HCT116 (cell line): ENCODE data around the gene SCARF1. TPM values are rescaled to one million over a fixed set of nuclear protein-coding genes. Genes with fewer than 3 reads are reported as not detected.
A peak's percentile ranks its signal among the peaks of the same experiment; 100 is the strongest.

Experiments used
- ATAC-seq: fragments of 200-7000 bp; cut with Tn5 transposase; 2 replicates; pipeline ENCODE4 v1.9.1; 2020; ENCODE audit warnings: mild to moderate bottlenecking, moderate library complexity
- BruUV-seq: library from RNA; stranded (reverse); fragments of 400-500 nt; replicated peaks from 2 replicates; lab custom pipeline; 2021; lab: Mats Ljungman, UMichigan
- CTCF ChIA-PET: fragments of 300-600 bp; sonication (Branson Sonifier 250); formaldehyde crosslinking; loops from one replicate; lab custom pipeline; 2021; ENCODE audit warnings: antibody characterized with exemption; lab: Charles Lee
- POLR2A ChIA-PET: fragments of 300-600, 350-600 bp; sonication (Branson Sonifier 250); formaldehyde crosslinking; loops from one replicate; lab custom pipeline; 2021; ENCODE audit warnings: antibody characterized with exemption; lab: Charles Lee
- RAD21 ChIA-PET, 2 experiments: fragments of 300-600 bp; sonication (Branson Sonifier 250); formaldehyde crosslinking; loops; one replicate each; lab custom pipeline; 2023; ENCODE audit warnings: low total read pairs in 2 of 2; ENCODE audit not compliant: uncharacterized antibody in 2 of 2, unreplicated experiment in 2 of 2, low non-redundant PET in 1 of 2; lab: Charles Lee
- DNase-seq: peaks from one replicate; pipeline ENCODE4 v3.0.0-alpha.2; 2010; ENCODE audit warnings: low read depth, low spot score
- H2AFZ ChIP-seq: fragments of 200-600 bp; shearing (Covaris generic), sonication (generic); 2 replicates; pipeline ENCODE4 v1.6.1; 2017; ENCODE audit warnings: low read depth, mixed run types, mixed read lengths, antibody characterized with exemption, low read length; ENCODE audit not compliant: poor library complexity, severe bottlenecking
- H3K27ac ChIP-seq: 2 replicates; pipeline ENCODE4 v1.5.1; 2012; ENCODE audit warnings: low read depth, low read length
- H3K27me3 ChIP-seq: fragments of 200-600 bp; sonication (generic); 2 replicates; pipeline ENCODE4 v1.6.1; 2016; ENCODE audit warnings: mixed run types, low read length, mixed read lengths; ENCODE audit not compliant: insufficient read depth
- H3K36me3 ChIP-seq, 2 experiments: fragments of 200-500 bp in 1 of 2; fragments of 200-600 bp in 1 of 2; sonication (Bioruptor generic) in 1 of 2; sonication (generic) in 1 of 2; 2 replicates each; pipeline versions ENCODE4 v1.5.1 to v1.6.1; 2014 to 2016; ENCODE audit warnings: low read length in 2 of 2, inconsistent platforms in 1 of 2, mixed read lengths in 1 of 2, mixed run types in 1 of 2; ENCODE audit not compliant: insufficient read depth in 2 of 2, control insufficient read depth in 1 of 2
- H3K4me1 ChIP-seq, 2 experiments: fragments of 200-600 bp in 1 of 2; sonication (generic) in 1 of 2; 2 replicates each; pipeline versions ENCODE4 v1.5.1 to v1.6.1; 2012 to 2017; ENCODE audit warnings: low read length in 2 of 2, inconsistent platforms in 1 of 2, mild to moderate bottlenecking in 1 of 2, mixed read lengths in 1 of 2, mixed run types in 1 of 2, moderate library complexity in 1 of 2; ENCODE audit not compliant: insufficient read depth in 2 of 2, control insufficient read depth in 1 of 2
- H3K4me2 ChIP-seq: fragments of 200-600 bp; sonication (generic); 2 replicates; pipeline ENCODE4 v1.6.1; 2017; ENCODE audit warnings: mixed run types, low read length, mixed read lengths
- H3K4me3 ChIP-seq, 2 experiments: fragments of 200-600 bp in 1 of 2; sonication (generic) in 1 of 2; replicated peaks in 1 of 2; 2 replicates each; pipeline ENCODE4 v1.5.1; 2011 to 2016; ENCODE audit warnings: low read length in 2 of 2, control low read depth in 1 of 2, low read depth in 1 of 2, mild to moderate bottlenecking in 1 of 2, mixed read lengths in 1 of 2, mixed run types in 1 of 2
- H3K79me2 ChIP-seq: fragments of 200-600 bp; sonication (generic); 2 replicates; pipeline ENCODE4 v1.6.1; 2017; ENCODE audit warnings: mild to moderate bottlenecking, mixed run types, low read length, moderate library complexity, mixed read lengths; ENCODE audit not compliant: insufficient read depth
- H3K9ac ChIP-seq: fragments of 200-600 bp; sonication (generic); 2 replicates; pipeline ENCODE4 v1.6.1; 2016; ENCODE audit warnings: low read length, mixed read lengths
- H3K9me2 ChIP-seq: fragments of 200-600 bp; sonication (generic), shearing (Covaris generic); 2 replicates; pipeline ENCODE4 v1.6.1; 2017; ENCODE audit warnings: mixed run types, mild to moderate bottlenecking, moderate library complexity; ENCODE audit not compliant: insufficient read depth
- H3K9me3 ChIP-seq, 2 experiments: fragments of 200-500 bp in 1 of 2; fragments of 200-600 bp in 1 of 2; sonication (Bioruptor generic) in 1 of 2; sonication (generic) in 1 of 2; 2 replicates each; pipeline ENCODE4 v1.6.1; 2014 to 2017; ENCODE audit warnings: low read length in 2 of 2, mixed read lengths in 2 of 2, inconsistent platforms in 1 of 2, low read depth in 1 of 2, mild to moderate bottlenecking in 1 of 2, mixed run types in 1 of 2, moderate library complexity in 1 of 2; ENCODE audit not compliant: control insufficient read depth in 1 of 2, insufficient read depth in 1 of 2
- H4K20me1 ChIP-seq: fragments of 200-600 bp; sonication (generic), shearing (Covaris generic); 2 replicates; pipeline ENCODE4 v1.6.1; 2017; ENCODE audit warnings: mixed run types, mild to moderate bottlenecking, moderate library complexity; ENCODE audit not compliant: insufficient read depth
- CEBPB ChIP-seq: IDR thresholded peaks from 2 replicates; pipeline ENCODE4 v1.6.1; 2012; ENCODE audit warnings: low read depth
- CTCF ChIP-seq, 3 experiments: fragments of 200-600 bp in 1 of 3; sonication (generic) in 1 of 3; IDR thresholded peaks in 2 of 3; conservative IDR thresholded peaks in 1 of 3; 2 replicates each; pipeline ENCODE4 v1.5.1; 2012 to 2017; ENCODE audit warnings: low read depth in 2 of 3, low read length in 2 of 3, antibody characterized with exemption in 1 of 3, borderline replicate concordance in 1 of 3, control low read depth in 1 of 3, mild to moderate bottlenecking in 1 of 3, mixed read lengths in 1 of 3, mixed run types in 1 of 3, moderate library complexity in 1 of 3; ENCODE audit not compliant: insufficient read depth in 1 of 3
- EGR1 ChIP-seq: IDR thresholded peaks from 2 replicates; pipeline ENCODE4 v1.6.1; 2012; ENCODE audit warnings: low read depth
- FOSL1 ChIP-seq: IDR thresholded peaks from 2 replicates; pipeline ENCODE4 v1.6.1; 2012; ENCODE audit warnings: low read depth
- POLR2A ChIP-seq: IDR thresholded peaks from 2 replicates; pipeline ENCODE4 v1.7.0; 2011; ENCODE audit warnings: borderline replicate concordance; ENCODE audit not compliant: insufficient read depth, insufficient read length; ENCODE audit errors: extremely low read depth
- RAD21 ChIP-seq: IDR thresholded peaks from 2 replicates; pipeline ENCODE4 v1.6.1; 2012; ENCODE audit warnings: low read depth, mild to moderate bottlenecking
- ZBTB33 ChIP-seq: IDR thresholded peaks from 2 replicates; pipeline ENCODE4 v1.6.1; 2011; ENCODE audit warnings: mild to moderate bottlenecking, low read length, moderate library complexity; ENCODE audit not compliant: insufficient replicate concordance; ENCODE audit errors: extremely low read depth
- intact Hi-C: fragments of 100-400 bp; cut with micrococcal nuclease; formaldehyde crosslinking; loops from 2 replicates; pipeline ENCODE4 v1.10.0; 2022
- total RNA-seq: library from RNA; stranded (reverse); gene quantifications from one replicate; pipeline ENCODE4 v1.2.1, GENCODE V29; 2021; ENCODE audit not compliant: unreplicated experiment

The SCARF1 gene
- total RNA-seq, 1 experiment from 2014 or later: 2.2 TPM

DNA sequence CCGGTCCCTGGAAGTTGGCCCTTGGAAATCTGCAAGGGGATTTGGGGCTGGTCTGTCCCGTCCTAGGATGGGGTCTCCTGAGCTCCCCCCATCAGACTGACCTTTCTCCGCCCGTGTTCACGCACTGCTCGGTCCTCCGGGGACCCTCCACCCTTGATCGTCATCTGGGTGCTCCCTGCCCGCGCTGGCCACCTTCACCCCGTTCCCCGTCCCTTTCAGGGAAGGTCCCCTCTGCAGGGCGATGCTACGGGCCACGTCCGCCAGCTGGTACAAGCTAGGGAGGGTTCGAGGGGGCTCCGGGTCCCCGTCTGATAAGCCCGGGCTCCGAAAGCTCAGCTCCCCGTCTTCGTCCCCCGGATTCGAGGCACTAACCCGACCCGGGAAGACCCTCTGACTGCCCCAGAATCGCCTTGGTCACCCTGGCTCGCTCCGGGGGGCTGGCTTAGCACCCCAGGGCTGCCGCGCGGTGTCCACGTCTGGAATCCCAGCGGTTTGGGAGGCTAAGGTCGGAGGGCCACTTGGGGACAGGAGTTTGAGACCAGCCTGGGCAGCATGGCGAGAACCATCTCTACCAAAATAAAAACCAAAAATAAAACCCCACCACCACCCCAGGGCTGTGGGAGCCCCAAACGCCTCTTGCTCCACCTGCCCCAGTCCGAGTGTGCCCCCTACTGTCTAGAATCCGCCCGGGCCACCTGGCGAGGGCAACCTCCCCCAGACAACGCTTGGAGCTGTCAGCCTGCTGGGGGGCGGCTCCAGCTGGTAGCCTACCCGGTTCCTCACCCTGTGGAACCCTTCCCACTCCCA, 15.8 kb downstream of the SCARF1 start:
- H2AFZ ChIP-seq: no peak overlapping the region
- no peaks in the 10 kb centered on the region for H3K9me2 ChIP-seq
- peak overlapping the region; percentile 65 for H3K27ac ChIP-seq
- no peaks in the 10 kb centered on the region for H3K9me3 ChIP-seq
- ChIA-PET RAD21 (interaction anchor here (0.6 to 2.5 kb wide), 4 partner anchors 40 to 55 kb away, joined by 3 to 25 read pairs (median 15); no protein-coding TSS in a partner anchor), POLR2A (interaction anchor here (0.6 to 3.8 kb wide), 6 partner anchors 10 to 87 kb away, joined by 3 to 16 read pairs (median 4); no protein-coding TSS in a partner anchor)
- ATAC-seq: peak; percentile 33
- no peaks in the 10 kb centered on the region for H3K36me3 ChIP-seq
- H3K79me2 ChIP-seq: no peaks in the 10 kb centered on the region
- peaks cover 13 to 41% of the 10 kb centered on the region in 2 experiments for H3K4me1 ChIP-seq
- H3K4me2 ChIP-seq: peak overlapping the region; percentile 100
- peak overlapping the region; percentile 92 for H3K9ac ChIP-seq
- peak; percentile 29 for DNase-seq
- H3K4me3 ChIP-seq: peak overlapping the region; percentile 85 to 93
- BruUV-seq: TSS peak; percentile 39
- no peak for TF ChIP-seq FOSL1
- TF ChIP-seq ZBTB33: no peak
- no peak for TF ChIP-seq CEBPB
- TF ChIP-seq RAD21: peak; percentile 95
- TF ChIP-seq CTCF (IDR thresholded peaks at IDR 0.05 in 2 of 3, conservative IDR thresholded peaks at IDR 0.05 in 1 of 3; ENCODE audit: borderline replicate concordance in 1 of 3, insufficient read depth in 1 of 3, low read depth in 2 of 3, low read length in 2 of 3): peak; percentile 80 to 85 (median 82)
- no peak for TF ChIP-seq EGR1
- no peak for TF ChIP-seq POLR2A
- TF ChIP-seq, all 23 proteins: peak for 2
- H4K20me1 ChIP-seq: no peaks in the 10 kb centered on the region
- no peaks in the 10 kb centered on the region for H3K27me3 ChIP-seq
- intact Hi-C loops: loop anchor here (1.0 to 10.0 kb wide), 2 partner anchors 55 to 145 kb away; no protein-coding TSS in a partner anchor
- CTCF ChIA-PET: interaction anchor here (0.6 to 3.6 kb wide), 18 partner anchors 9 to 364 kb away, joined by 3 to 113 read pairs (median 4); partner anchors contain the start of genes RILP and SCARF1
